GM18508 (cell line): ENCODE results near the gene TRIM58.

Source experiments
- ATAC-seq: cut with Tn5 transposase; IDR thresholded peaks from one replicate; pipeline ENCODE4 v1.9.1; 2021; ENCODE audit warnings: moderate number of reproducible peaks; ENCODE audit not compliant: insufficient read depth, unreplicated experiment

Gene TRIM58, protein sequence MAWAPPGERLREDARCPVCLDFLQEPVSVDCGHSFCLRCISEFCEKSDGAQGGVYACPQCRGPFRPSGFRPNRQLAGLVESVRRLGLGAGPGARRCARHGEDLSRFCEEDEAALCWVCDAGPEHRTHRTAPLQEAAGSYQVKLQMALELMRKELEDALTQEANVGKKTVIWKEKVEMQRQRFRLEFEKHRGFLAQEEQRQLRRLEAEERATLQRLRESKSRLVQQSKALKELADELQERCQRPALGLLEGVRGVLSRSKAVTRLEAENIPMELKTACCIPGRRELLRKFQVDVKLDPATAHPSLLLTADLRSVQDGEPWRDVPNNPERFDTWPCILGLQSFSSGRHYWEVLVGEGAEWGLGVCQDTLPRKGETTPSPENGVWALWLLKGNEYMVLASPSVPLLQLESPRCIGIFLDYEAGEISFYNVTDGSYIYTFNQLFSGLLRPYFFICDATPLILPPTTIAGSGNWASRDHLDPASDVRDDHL

GRCh38 chr1:247857069-247857984 is at the start of gene TRIM58:
TRIM58 (plus strand) TSS chr1:247857187; CDS start chr1:247857247, 60 bp downstream.
- ATAC-seq = no peak

GRCh38 chr1:247812637-247813036 is 44.4 kb upstream of the TRIM58 start:
- no peak for ATAC-seq

- ATAC-seq = no peak
Measured at GRCh38 chr1:247822060-247822459, 34.9 kb upstream of the TRIM58 start.

GRCh38 chr1:247824023-247824422 is 33.0 kb upstream of the TRIM58 start, which contains the start of gene OR14A16:
OR14A16 (minus strand) TSS chr1:247824119; CDS start chr1:247815729, 8,390 bp downstream.
- no peak for ATAC-seq

GRCh38 chr1:247825362-247825761 is 31.6 kb upstream of the TRIM58 start:
- ATAC-seq = no peak

GRCh38 chr1:247829656-247830055 is 27.3 kb upstream of the TRIM58 start:
- no peak for ATAC-seq

GRCh38 chr1:247833601-247834000 is 23.4 kb upstream of the TRIM58 start:
- ATAC-seq = no peak

- ATAC-seq = no peak
Measured at GRCh38 chr1:247840818-247841217, 16.2 kb upstream of the TRIM58 start.

- no peak for ATAC-seq
Measured at GRCh38 chr1:247841796-247842195, 15.2 kb upstream of the TRIM58 start, which contains the start of gene OR11L1. OR11L1 (minus strand) TSS chr1:247841896; CDS start chr1:247841896, 0 bp downstream.

- ATAC-seq = no peak
Measured at GRCh38 chr1:247843411-247843810, 13.6 kb upstream of the TRIM58 start.

DNA sequence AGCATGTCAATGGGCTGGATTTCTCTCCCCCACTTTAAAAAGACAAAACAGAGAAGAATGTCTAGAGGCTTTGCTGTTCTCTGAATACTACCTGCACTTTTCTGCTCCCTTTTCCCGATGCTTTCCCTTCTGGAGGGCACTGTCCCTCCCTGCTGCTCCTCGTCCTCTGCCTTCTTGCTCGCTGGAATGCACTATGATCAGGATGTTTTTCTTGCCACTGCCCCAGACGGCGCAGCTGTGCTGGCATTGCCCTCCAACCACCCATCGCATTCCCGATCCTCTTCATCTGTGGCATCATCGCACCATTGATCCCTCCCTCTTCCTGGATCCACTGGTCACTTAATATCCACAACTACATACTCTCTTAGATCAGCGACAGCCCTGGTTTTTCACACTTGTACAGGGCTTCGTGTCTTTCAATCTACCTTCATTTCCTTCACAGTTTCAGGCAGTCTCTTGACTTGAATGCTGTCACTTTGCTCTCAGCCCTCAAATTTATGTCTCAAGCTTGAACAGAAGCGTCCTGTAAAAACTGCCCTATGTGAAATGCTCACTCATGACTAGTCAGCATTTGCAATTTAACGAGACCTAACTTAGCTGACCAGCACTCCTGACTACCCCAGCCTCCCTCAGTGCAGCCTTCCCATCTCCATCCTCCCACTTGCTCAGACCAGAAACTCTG is 11.8 kb upstream of the TRIM58 start:
- no peak for ATAC-seq

- no peak for ATAC-seq
Measured at GRCh38 chr1:247845693-247846017, 11.3 kb upstream of the TRIM58 start.

- ATAC-seq = no peak
Measured at GRCh38 chr1:247848346-247848745, 8.6 kb upstream of the TRIM58 start.

GRCh38 chr1:247849616-247850015 is 7.4 kb upstream of the TRIM58 start:
- no peak for ATAC-seq

GRCh38 chr1:247854899-247855545 is 2.0 kb upstream of the TRIM58 start:
- no peak for ATAC-seq

DNA sequence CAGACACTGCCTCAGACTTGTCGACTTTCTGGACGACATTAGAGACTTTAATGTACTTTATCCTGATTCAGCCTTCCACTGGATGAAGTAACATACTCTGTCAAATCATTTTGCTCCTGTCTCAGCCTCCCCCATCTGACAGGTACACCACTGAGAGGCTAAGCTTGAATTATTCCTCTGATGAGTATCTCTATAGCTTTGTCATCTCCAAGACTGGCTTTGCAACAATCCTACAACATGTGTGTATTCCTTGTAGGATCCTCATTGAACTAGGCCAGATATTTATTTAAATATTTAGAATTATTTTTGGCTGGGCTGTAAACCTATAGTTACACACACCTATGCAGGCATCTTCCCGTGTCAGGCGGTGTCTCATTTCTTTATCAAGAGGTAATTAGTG is 1.1 kb upstream of the TRIM58 start:
- ATAC-seq = no peak

DNA sequence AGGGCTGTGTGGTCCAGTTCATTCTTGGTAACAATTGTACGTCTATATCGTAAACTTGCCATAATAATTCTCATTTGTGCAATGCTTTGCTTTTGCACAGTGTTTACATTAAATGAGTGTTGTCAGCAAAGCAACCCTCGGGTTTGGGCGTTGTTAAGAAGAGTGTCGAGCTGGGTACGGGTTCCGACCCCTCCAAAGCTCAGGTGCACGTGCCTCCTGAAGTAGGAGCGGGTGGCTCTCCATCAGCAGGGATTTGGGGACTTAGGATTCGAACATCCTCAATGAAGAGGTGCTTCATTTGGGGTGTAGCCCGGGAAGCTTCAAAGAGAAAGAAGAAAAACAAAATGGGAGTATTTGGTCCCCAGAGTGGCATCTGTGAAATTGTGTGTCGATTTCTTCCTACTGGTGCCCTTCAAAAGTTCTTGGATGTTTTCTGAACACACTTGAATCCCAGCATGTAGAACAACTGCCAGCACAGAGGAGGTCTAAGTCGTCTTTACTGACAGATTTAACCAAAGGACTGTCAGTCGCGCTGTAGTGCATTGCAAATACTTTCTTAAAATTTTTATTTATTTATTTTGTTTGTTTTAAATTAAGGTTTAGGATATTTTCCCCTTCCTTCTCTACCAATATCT is 1.1 kb downstream of the TRIM58 start:
- no peak for ATAC-seq

DNA sequence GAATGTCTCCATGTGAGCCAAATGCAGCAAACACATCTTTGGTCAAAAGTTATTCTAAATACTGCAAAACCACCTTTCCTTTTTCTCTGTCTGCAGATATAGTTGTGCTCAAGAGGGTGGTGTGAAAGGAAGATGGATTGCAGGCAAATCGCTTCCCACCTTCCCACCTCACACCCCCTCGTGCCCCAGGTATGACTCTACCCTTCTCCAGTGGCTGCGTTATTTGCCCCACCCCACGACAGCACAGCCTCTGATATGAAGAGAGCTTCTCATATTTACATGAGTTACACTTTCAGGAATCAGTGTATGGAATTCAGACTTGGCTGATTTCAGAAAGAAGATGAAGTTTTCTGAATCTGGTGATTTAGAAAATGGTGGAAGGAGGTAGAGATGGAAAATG is 5.8 kb downstream of the TRIM58 start:
- ATAC-seq = no peak

DNA sequence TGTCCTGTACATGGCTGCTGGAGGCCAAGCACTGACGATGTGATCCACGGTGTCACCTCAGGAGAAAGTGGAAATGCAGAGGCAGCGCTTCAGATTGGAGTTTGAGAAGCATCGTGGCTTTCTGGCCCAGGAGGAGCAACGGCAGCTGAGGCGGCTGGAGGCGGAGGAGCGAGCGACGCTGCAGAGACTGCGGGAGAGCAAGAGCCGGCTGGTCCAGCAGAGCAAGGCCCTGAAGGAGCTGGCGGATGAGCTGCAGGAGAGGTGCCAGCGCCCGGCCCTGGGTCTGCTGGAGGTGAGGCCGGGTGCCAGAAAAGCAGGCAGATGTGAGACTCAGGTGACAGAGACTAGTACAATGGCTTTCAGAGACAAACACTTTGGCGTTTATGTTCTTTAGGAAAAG is 7.7 kb downstream of the TRIM58 start:
- no peak for ATAC-seq

- ATAC-seq = no peak
Measured at GRCh38 chr1:247865416-247865815, 8.4 kb downstream of the TRIM58 start.
